Chondrocyte (in vitro differentiated cells): ENCODE measurements around the gene CABP4. TPM values are rescaled to one million over a fixed set of nuclear protein-coding genes. Genes with fewer than 3 reads are reported as not detected.

ENCODE experiments used
- DNase-seq: peaks from one replicate; pipeline ENCODE4 v3.0.0; 2021; ENCODE audit warnings: mixed read lengths, low spot score
- H3K27ac Mint-ChIP-seq: one replicate; pipeline ENCODE4 v1.8.0; 2021; ENCODE audit warnings: mild to moderate bottlenecking, moderate library complexity, mixed read lengths; ENCODE audit not compliant: unreplicated experiment
- H3K27me3 Mint-ChIP-seq: 2 replicates; pipeline ENCODE4 v1.8.0; 2021; ENCODE audit warnings: low read depth, mixed read lengths
- H3K36me3 Mint-ChIP-seq: 2 replicates; pipeline ENCODE4 v1.8.0; 2021; ENCODE audit warnings: low read depth, mixed read lengths
- H3K4me1 Mint-ChIP-seq: 2 replicates; pipeline ENCODE4 v1.8.0; 2021; ENCODE audit warnings: low read depth, mild to moderate bottlenecking, mixed read lengths
- H3K4me3 Mint-ChIP-seq: one replicate; pipeline ENCODE4 v1.8.0; 2021; ENCODE audit warnings: mild to moderate bottlenecking, moderate library complexity, mixed read lengths; ENCODE audit not compliant: unreplicated experiment
- H3K9me3 Mint-ChIP-seq: 2 replicates; pipeline ENCODE4 v1.8.0; 2021; ENCODE audit warnings: low read depth, mixed read lengths
- long read RNA-seq: library from polyadenylated mRNA; stranded (forward); transcript quantifications from one replicate; pipeline ENCODE4 v2.0.0, GENCODE V29; 2021
- total RNA-seq: library from RNA; stranded (reverse); gene quantifications from 3 replicates; pipeline ENCODE4 v1.2.1, GENCODE V29; 2021
- TF ChIP-seq, protein P1 (sequence below): fragments of 200-600 bp; sonication (generic); IDR thresholded peaks from 2 replicates; pipeline ENCODE4 v1.5.0; 2021; ENCODE audit warnings: antibody characterized with exemption, mild to moderate bottlenecking, moderate library complexity

The CABP4 gene
- total RNA-seq, result not detected in 3 replicates
- long read RNA-seq, result 0 reads

DNA sequence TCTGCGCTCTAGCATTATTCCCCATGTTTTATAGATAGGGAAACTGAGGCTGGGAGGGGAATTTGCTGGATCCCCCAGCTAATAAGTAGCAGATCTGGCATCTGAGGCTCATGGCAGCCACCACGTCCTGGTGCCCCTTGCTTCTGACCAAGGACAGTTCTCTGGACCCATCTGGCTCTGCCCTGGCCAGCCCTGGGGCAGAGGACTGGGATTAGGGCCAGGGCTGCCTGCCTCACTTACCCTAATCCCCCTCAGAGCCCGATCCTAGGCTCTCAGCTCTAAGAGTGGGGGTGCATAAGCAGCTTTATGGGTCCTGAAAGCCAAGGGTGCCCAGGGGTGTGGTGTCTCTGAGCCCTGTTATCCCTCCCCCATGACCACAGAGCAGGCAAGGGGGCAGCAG lies at the start of gene CABP4:
TSS of gene CABP4 (plus strand) at position 301 of the 400 bp plus-strand sequence. CDS start at position 371, 70 bp downstream.
- no peaks in the 10 kb centered on the region for H3K36me3 Mint-ChIP-seq
- H3K4me3 Mint-ChIP-seq, result no peak within 1 kb of the TSS
- no peak within 1 kb of the TSS for H3K27ac Mint-ChIP-seq
- H3K9me3 Mint-ChIP-seq, result no peaks in the 10 kb centered on the region
- DNase-seq, result no peak
- TF ChIP-seq, protein P1, sequence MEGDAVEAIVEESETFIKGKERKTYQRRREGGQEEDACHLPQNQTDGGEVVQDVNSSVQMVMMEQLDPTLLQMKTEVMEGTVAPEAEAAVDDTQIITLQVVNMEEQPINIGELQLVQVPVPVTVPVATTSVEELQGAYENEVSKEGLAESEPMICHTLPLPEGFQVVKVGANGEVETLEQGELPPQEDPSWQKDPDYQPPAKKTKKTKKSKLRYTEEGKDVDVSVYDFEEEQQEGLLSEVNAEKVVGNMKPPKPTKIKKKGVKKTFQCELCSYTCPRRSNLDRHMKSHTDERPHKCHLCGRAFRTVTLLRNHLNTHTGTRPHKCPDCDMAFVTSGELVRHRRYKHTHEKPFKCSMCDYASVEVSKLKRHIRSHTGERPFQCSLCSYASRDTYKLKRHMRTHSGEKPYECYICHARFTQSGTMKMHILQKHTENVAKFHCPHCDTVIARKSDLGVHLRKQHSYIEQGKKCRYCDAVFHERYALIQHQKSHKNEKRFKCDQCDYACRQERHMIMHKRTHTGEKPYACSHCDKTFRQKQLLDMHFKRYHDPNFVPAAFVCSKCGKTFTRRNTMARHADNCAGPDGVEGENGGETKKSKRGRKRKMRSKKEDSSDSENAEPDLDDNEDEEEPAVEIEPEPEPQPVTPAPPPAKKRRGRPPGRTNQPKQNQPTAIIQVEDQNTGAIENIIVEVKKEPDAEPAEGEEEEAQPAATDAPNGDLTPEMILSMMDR, result no peak
- H3K4me1 Mint-ChIP-seq, result no peaks in the 10 kb centered on the region
- peaks cover 1% of the 10 kb centered on the region for H3K27me3 Mint-ChIP-seq

DNA sequence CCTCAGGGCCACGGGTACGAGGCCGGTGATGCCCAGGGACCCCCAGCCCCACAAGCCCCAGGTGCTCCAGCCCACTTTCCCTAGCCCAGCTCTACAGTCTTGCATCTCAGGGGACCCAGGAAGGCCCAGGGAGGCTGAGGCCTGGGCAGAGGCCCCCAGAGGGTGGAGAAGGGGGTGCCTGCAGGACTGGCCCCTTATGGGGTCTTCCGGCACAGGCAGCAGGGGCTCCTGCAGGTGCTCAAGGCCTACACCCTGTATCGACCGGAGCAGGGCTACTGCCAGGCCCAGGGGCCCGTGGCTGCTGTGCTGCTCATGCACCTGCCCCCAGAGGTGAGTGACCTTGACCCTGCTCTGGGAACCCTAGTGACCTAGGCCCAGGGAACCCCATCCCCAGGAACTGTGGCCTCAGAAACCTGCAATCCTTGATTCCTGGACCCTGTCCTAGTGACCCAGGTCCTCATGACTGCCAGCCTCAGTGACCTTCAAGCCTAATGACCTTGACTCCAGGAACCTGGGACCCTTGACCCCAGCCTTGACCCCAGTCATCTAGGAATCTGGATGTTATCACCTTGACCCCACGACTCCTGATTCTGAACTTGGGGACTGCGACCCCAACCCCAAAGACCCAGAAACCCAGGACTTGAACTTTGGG lies 49.3 kb upstream of the CABP4 start:
- Mint-ChIP-seq H3K27ac (no peak overlapping the region), H3K27me3 (peaks cover 2% of the 10 kb centered on the region), H3K9me3 (no peaks in the 10 kb centered on the region), H3K4me3 (no peak overlapping the region), H3K36me3 (no peaks in the 10 kb centered on the region), H3K4me1 (peaks cover 6% of the 10 kb centered on the region)
- TF ChIP-seq, protein P1, result no peak
- no peak for DNase-seq

DNA sequence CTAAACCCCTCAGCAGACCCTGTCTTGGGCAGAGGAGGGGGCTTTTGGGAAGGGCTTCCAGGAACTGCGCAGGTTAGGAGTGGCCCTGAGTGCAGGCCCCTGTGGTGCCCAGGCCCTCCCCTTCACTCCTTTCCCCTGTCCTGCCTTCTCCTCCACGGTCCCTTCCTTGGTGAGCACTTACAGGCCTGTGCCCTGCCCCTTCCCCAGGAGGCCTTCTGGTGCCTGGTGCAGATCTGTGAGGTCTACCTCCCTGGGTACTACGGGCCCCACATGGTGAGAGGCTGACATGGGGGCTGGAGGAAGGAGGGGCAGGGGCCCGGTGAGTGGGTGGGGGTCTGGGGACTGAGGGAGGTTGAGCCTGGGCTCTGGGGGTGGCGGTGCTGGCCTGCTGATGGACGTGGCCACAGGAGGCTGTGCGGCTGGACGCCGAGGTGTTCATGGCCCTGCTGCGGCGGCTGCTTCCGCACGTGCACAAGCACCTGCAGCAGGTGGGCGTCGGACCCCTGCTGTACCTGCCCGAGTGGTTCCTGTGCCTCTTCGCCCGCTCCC lies 48.7 kb upstream of the CABP4 start:
- TF ChIP-seq, protein P1, result no peak
- H3K4me3 Mint-ChIP-seq, result no peak overlapping the region
- no peaks in the 10 kb centered on the region for H3K9me3 Mint-ChIP-seq
- H3K27ac Mint-ChIP-seq, result no peak overlapping the region
- no peak for DNase-seq
- no peaks in the 10 kb centered on the region for H3K36me3 Mint-ChIP-seq
- peaks cover 4% of the 10 kb centered on the region for H3K4me1 Mint-ChIP-seq
- peaks cover 2% of the 10 kb centered on the region for H3K27me3 Mint-ChIP-seq

DNA sequence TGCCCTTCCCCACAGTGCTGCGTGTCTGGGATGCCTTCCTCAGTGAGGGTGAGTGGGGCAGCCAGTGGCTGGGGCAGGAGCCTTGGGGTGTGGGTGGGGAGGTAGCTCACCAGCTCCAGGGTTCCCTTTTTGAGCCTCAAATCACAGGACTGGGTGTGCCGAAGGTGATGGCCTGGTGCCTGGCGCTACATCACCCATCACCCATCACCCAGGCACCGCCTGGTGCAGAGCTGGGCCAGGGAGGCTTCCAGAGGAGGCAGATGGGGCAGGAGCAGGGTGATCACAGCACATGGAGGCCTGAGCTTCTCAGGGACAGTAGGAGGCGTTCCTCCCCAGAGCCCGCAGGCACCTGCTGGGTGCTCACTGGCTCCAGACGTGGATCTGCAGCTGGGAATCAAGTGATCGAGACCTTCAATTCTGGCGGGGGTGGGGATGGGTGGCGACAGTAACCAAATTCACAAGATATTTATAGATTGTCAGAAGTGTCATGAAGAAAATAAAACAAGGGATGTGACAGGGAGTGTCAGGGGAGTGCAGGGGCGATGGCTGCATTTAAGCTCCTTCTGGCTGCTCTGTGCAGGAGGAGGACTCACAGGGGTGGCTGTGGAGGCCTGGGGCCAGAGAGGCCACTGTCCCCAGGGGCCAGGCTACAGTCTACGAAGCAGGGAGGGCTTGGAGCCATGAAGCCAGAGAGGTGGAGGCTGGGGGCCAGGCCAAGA lies 48.0 kb upstream of the CABP4 start:
- no peaks in the 10 kb centered on the region for H3K9me3 Mint-ChIP-seq
- DNase-seq, result no peak
- no peak overlapping the region for H3K4me3 Mint-ChIP-seq
- TF ChIP-seq, protein P1, result no peak
- H3K27me3 Mint-ChIP-seq, result peaks cover 2% of the 10 kb centered on the region
- no peak overlapping the region for H3K27ac Mint-ChIP-seq
- peaks cover 1% of the 10 kb centered on the region for H3K4me1 Mint-ChIP-seq
- H3K36me3 Mint-ChIP-seq, result no peaks in the 10 kb centered on the region

DNA sequence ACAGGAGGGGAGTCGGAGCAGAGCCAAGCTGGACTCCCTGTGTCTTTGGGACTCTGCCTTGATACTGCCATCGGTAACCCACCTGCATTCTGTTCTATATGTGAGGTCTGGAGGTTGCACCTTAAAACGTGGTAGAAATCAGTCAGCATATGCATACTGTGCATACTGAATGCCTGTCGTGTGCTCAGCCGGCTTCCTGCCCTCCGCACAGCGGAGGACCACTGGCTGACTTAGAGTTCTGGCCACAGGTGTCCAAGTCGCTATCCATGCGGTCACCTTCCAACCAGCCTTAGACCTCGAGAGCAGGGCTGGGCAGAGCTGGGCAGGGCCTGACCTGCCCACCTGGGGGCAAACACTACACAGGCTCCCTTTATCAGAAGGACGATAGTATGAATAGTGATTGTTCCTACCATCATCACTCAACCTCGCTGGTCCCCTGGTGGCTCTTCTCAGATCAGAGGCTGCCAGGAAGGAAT lies 47.4 kb upstream of the CABP4 start:
- Mint-ChIP-seq H3K36me3 (no peaks in the 10 kb centered on the region), H3K9me3 (no peaks in the 10 kb centered on the region), H3K27me3 (peaks cover 6% of the 10 kb centered on the region), H3K27ac (no peak overlapping the region), H3K4me3 (no peak overlapping the region), H3K4me1 (no peaks in the 10 kb centered on the region)
- DNase-seq, result no peak
- TF ChIP-seq, protein P1, result no peak
